Adipocyte (in vitro differentiated cells): ENCODE results near the gene CD22.

Experiments used
- DNase-seq: peaks from one replicate; pipeline ENCODE4 v3.0.0-alpha.2; 2015; ENCODE audit warnings: low read depth
- H3K27me3 ChIP-seq: replicated peaks from 2 replicates; pipeline ENCODE4 v1.7.0; 2013; ENCODE audit warnings: mild to moderate bottlenecking, low read length, moderate library complexity; ENCODE audit not compliant: control insufficient read depth, insufficient read depth
- H3K36me3 ChIP-seq: 2 replicates; pipeline ENCODE4 v1.7.0; 2013; ENCODE audit warnings: low read length, mild to moderate bottlenecking, moderate library complexity; ENCODE audit not compliant: control insufficient read depth, insufficient read depth, severe bottlenecking
- H3K4me1 ChIP-seq: 2 replicates; pipeline ENCODE4 v1.7.0; 2013; ENCODE audit warnings: mild to moderate bottlenecking, low read length, moderate library complexity; ENCODE audit not compliant: control insufficient read depth, insufficient read depth
- H3K4me3 ChIP-seq: 2 replicates; pipeline ENCODE4 v1.7.0; 2013; ENCODE audit warnings: mild to moderate bottlenecking, low read length, moderate library complexity
- H3K9ac ChIP-seq: 2 replicates; pipeline ENCODE4 v1.7.0; 2013; ENCODE audit warnings: mild to moderate bottlenecking, low read length, moderate library complexity
- H3K9me3 ChIP-seq: 2 replicates; pipeline ENCODE4 v1.7.0; 2013; ENCODE audit warnings: mild to moderate bottlenecking, low read length, moderate library complexity; ENCODE audit not compliant: control insufficient read depth

The CD22 gene

DNA sequence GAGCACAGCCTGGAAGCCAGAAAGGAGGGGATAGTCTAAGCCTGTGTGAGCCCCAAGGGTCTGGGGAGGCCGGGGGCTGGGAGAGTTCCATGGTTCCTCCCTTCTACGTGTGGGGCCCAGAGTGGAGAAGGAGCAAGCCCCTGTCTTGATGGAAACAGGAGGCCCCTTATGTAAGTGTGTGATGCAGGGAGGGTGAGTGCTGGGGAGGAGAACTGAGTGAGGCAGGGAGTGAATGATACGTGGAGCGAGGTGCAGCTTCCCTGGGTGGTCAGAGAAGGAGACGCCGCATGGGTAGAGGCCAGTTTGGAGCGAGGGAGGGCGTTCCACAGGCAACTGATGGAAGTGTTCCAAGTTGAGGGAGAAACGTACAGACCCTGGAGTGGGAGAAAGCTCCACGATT is 21.1 kb upstream of the CD22 start:
- no peaks in the 10 kb centered on the region for H3K4me1 ChIP-seq
- H3K36me3 ChIP-seq = no peaks in the 10 kb centered on the region
- no peaks in the 10 kb centered on the region for H3K9me3 ChIP-seq
- H3K27me3 ChIP-seq = peaks cover 15% of the 10 kb centered on the region
- DNase-seq = no peak
- H3K9ac ChIP-seq = no peak overlapping the region
- no peak overlapping the region for H3K4me3 ChIP-seq

DNA sequence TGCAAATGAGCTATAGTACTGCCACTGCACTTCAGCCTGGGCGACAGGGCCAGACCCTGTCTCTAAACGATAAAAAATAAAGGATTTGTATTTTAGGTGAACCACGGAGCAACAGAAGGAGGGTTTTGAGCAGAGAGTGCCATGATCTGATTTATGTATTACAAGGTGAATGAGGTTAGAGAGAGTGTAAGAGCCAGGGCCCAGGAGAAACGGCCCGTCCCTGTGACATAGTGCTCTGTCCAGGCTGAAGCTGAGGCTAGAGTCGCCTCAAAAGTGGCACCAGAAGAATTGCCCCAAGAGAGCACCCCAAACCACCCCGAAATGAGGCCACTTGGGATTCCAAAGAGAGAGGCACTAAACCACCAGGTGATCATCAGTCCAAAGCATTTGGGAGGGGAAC is 20.1 kb upstream of the CD22 start:
- H3K4me3 ChIP-seq = no peak overlapping the region
- no peak overlapping the region for H3K9ac ChIP-seq
- no peak for DNase-seq
- no peaks in the 10 kb centered on the region for H3K36me3 ChIP-seq
- no peaks in the 10 kb centered on the region for H3K9me3 ChIP-seq
- H3K27me3 ChIP-seq = peaks cover 7% of the 10 kb centered on the region
- no peaks in the 10 kb centered on the region for H3K4me1 ChIP-seq

DNA sequence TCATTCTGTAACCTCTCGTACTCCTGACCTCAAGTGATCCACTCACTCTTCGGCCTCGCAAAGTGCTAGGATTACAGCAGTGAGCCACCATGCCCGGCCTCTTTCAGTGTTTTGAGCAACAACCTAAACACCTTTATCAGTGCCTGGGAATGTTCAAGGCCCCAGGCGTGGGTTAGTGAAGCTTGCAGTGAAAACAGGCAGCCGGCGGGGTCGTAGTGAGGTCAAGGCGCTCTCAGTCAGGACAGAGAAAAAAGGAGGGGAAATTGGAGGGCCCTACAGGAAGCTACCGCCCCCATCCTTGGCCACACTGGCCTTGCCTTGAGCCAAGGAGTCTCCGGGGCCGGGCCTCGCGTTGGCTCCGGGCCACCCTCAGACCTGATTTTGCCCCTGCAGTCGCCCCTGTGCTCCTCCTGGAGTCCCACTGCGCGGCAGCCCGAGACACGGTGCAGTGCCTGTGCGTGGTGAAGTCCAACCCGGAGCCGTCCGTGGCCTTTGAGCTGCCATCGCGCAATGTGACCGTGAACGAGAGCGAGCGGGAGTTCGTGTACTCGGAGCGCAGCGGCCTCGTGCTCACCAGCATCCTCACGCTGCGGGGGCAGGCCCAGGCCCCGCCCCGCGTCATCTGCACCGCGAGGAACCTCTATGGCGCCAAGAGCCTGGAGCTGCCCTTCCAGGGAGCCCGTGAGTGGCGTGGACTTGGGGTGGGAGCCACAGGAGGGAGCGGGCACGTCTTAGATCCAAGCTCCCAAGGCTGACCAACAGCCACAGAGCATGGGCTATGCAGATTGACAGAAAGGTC is 19.3 kb upstream of the CD22 start:
- Histone ChIP-seq H3K27me3 (peaks cover 7% of the 10 kb centered on the region), H3K36me3 (no peaks in the 10 kb centered on the region), H3K9ac (no peak overlapping the region), H3K9me3 (no peaks in the 10 kb centered on the region), H3K4me1 (no peaks in the 10 kb centered on the region), H3K4me3 (no peak overlapping the region)
- DNase-seq = no peak

DNA sequence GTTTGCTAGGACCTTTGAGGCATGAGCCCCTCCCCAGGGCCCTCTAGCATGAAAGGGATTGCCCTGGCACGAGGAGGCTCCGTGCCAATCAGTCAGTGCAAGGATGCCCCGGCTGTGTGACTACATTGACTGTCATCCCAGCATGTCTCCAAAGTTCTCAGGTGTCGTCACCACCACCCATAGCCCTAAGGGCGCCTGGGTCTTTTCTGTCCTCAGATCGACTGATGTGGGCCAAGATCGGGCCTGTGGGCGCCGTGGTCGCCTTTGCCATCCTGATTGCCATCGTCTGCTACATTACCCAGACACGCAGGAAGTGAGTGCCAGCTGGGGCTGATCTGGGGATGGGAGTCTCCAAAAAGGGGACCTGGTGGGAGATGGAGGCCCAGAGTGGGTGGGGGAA is 18.7 kb upstream of the CD22 start:
- no peaks in the 10 kb centered on the region for H3K36me3 ChIP-seq
- DNase-seq = no peak
- no peaks in the 10 kb centered on the region for H3K4me1 ChIP-seq
- no peaks in the 10 kb centered on the region for H3K9me3 ChIP-seq
- H3K27me3 ChIP-seq = peaks cover 7% of the 10 kb centered on the region
- H3K4me3 ChIP-seq = no peak overlapping the region
- no peak overlapping the region for H3K9ac ChIP-seq

DNA sequence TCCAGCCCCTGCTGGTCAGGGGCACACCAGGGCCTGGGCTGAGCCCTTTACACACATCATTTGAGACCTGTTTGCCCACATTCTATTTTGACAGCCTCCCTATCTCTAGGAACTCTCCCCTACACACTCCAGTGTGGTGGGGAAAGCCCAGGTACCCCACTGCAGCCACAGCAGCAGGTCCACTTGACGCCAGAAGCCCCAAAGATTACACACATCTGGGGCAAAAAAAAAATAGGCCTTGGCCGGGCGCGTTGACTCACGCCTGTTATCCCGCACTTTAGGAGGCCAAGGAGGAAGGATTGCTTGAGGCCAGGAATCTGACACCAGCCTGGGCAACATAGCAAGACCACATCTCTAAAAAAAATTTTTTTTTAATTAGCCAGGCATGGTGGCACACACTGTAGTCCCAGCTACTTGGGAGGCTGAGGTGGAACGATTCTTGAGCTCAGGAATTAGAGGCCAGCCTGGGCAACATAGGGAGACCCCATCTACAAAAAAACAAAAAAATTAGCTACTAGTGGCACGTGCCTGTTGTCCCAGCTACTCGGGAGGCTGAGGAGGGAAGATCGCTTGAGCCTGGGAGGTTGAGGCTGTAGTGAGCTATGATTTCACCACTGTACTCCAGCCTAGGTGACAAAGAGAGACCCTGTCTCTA is 18.0 kb upstream of the CD22 start:
- no peak for DNase-seq
- Histone ChIP-seq H3K36me3 (no peaks in the 10 kb centered on the region), H3K4me3 (no peak overlapping the region), H3K27me3 (peaks cover 7% of the 10 kb centered on the region), H3K9me3 (no peaks in the 10 kb centered on the region), H3K9ac (no peak overlapping the region), H3K4me1 (no peaks in the 10 kb centered on the region)

DNA sequence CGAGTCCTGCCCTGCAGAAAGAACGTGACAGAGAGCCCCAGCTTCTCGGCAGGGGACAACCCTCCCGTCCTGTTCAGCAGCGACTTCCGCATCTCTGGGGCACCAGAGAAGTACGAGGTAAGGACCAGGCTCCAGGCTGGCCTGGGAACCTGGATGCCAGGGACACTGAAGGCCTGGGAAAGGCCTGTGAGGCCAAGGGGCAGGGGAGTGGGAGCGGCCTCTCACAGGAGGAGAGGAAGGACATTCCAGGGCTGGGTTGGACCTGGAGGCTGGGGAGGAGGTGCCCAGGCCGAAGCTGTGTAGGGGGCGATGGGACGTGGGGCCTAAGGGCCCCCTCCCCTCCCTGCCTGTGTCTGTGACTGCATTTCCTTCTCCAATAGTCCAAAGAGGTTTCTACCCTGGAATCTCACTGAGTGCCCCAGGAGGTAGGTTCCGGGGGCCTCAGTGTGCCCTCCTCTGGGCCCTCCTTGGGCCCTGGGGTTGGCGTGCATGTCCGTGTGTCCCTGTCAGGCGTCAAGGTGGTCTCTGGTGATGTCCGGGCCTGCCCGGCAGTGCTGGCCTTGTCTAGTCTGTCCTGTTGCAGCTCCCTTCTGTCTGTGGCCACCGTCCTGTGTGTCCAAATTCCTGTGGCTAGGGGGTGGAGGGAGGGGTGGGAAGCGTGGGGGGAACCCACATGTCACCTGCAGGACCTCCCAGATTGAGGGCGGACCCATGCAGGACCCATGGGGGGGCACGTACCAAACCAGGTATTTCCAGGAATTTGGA is 16.9 kb upstream of the CD22 start:
- no peaks in the 10 kb centered on the region for H3K9me3 ChIP-seq

DNA sequence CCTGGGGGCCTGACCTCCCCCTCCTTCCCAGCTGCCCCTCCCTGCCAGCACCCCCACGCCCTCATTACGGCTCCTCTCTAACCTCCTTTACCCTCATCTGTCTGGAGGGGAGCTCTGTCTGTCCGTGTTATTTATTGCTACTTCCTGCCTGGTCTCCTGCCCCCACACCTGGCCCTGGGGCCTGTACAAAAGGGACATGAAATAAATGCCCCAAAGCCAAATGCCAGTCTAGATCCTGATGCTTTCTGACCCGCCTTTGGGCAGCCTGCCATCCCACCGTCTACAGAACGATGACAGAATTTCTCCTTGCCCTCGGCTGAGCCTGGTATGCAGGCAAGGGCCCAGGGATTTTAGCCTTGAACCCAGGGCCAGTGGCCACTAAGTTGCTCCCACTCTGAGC is 15.4 kb upstream of the CD22 start:
- DNase-seq = no peak
- no peaks in the 10 kb centered on the region for H3K9me3 ChIP-seq
- H3K27me3 ChIP-seq = peaks cover 4% of the 10 kb centered on the region
- no peaks in the 10 kb centered on the region for H3K36me3 ChIP-seq
- H3K4me3 ChIP-seq = no peak overlapping the region
- H3K4me1 ChIP-seq = peaks cover 2% of the 10 kb centered on the region
- no peak overlapping the region for H3K9ac ChIP-seq

More for the DNA sequence above, 16.9 kb upstream of the CD22 start:
- Histone ChIP-seq H3K27me3 (peaks cover 7% of the 10 kb centered on the region), H3K4me3 (no peak overlapping the region), H3K4me1 (no peaks in the 10 kb centered on the region), H3K36me3 (no peaks in the 10 kb centered on the region), H3K9ac (no peak overlapping the region)
- DNase-seq = no peak

DNA sequence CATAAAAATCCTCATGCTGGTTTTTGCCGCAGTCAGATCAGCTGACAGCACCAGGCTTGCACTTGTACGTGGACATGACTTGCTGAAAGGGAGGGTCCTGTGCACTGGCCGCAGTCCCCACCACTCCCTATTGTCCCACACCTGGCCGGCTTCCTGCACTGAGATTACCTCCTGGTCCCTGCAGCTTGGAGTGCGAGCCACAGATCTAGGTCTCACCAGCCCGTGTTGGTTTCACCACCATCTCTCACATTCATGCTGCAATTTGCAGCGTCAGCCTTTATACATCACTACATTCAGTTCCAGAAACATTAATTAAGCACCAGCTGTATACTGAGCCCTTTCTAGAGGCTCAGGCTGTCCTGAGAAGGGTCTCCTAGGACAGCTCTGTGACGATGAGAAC is 15.0 kb upstream of the CD22 start:
- Histone ChIP-seq H3K4me3 (no peak overlapping the region), H3K27me3 (peaks cover 4% of the 10 kb centered on the region), H3K9ac (no peak overlapping the region), H3K4me1 (peaks cover 6% of the 10 kb centered on the region), H3K9me3 (no peaks in the 10 kb centered on the region), H3K36me3 (no peaks in the 10 kb centered on the region)
- no peak for DNase-seq

DNA sequence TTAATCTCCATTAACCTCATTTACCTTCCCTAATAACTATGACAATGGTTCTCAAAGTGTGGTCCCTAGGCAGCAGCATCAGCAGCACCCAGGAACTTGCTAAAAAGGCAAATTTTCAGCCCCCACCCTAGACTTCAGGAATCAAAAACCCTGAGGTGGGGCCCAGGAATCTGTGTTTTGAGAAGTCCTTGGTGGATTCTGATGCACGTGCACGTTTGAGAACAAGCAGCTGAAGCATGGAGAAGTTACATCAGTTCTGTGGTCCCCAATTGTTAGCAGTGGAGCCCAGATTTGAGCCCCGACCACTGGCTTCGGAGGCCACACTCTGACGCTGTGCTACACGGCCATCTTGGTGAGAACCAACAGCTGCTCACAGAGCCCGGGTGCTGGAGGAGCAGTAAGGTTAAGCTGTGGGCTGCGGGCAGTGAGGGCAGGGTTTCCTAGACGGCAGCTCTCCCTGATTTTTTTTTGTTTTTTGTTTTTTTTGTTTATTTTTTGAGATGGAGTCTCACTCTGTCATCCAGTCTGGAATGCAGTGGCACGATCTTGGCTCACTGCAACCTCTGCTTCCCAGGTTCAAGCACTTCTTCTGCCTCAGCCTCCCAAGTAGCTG is 14.0 kb upstream of the CD22 start:
- Histone ChIP-seq H3K27me3 (peaks cover 4% of the 10 kb centered on the region), H3K9me3 (no peaks in the 10 kb centered on the region), H3K9ac (no peak overlapping the region), H3K36me3 (no peaks in the 10 kb centered on the region), H3K4me1 (peaks cover 9% of the 10 kb centered on the region), H3K4me3 (no peak overlapping the region)
- no peak for DNase-seq

DNA sequence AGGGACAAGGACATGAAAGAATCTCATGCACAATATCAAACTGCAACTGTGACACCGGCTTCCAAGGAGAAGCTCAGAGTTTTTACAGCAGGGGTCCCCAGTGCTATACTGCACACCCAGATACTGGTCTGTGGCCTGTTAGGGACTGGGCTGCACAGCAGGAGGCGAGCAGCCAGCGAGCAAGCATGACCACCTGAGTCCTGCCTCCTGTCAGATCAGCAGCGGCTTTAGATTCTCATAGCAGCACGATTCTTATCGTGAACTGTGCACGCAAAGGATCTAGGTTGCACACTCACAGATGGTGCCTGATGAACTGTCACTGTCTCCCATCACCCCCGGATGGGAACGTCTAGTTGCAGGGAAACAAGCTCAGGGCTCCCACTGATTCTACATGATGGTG is 13.1 kb upstream of the CD22 start:
- DNase-seq = no peak
- no peaks in the 10 kb centered on the region for H3K9me3 ChIP-seq
- H3K4me3 ChIP-seq = no peak overlapping the region
- peaks cover 9% of the 10 kb centered on the region for H3K4me1 ChIP-seq
- no peaks in the 10 kb centered on the region for H3K36me3 ChIP-seq
- H3K27me3 ChIP-seq = peaks cover 4% of the 10 kb centered on the region
- H3K9ac ChIP-seq = no peak overlapping the region

DNA sequence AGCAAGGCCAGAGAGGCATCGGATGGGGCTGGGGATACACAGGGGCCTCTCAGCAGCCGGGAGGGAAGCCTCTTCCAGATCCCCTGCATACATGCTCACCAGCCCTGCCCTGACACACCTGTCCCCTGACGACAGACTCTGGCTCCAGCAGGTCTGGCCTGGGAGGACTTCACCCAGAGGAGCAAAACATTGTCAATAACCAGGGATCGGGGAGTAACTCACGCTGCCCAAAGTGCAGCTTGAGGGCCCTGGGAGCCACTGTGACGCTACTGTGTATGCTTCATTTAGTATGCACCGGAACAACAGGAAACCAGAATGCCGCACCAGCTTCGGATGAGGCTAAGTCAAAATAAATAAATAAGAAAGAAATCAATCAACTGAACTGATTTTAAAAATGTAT is 12.4 kb upstream of the CD22 start:
- no peak for DNase-seq
- H3K4me1 ChIP-seq = peaks cover 9% of the 10 kb centered on the region

More for the DNA sequence above, 12.4 kb upstream of the CD22 start:
- no peak overlapping the region for H3K4me3 ChIP-seq
- peaks cover 4% of the 10 kb centered on the region for H3K27me3 ChIP-seq
- H3K9me3 ChIP-seq = no peaks in the 10 kb centered on the region
- H3K36me3 ChIP-seq = no peaks in the 10 kb centered on the region
- H3K9ac ChIP-seq = no peak overlapping the region
